ENCODE measurements around the gene TTLL7. TPM values are rescaled to one million over a fixed set of nuclear protein-coding genes. Genes with fewer than 3 reads are reported as not detected.

Gene TTLL7
- total and polyA plus RNA-seq, 2 experiments from 2014 or later: 4.1 to 6.7 TPM

DNA sequence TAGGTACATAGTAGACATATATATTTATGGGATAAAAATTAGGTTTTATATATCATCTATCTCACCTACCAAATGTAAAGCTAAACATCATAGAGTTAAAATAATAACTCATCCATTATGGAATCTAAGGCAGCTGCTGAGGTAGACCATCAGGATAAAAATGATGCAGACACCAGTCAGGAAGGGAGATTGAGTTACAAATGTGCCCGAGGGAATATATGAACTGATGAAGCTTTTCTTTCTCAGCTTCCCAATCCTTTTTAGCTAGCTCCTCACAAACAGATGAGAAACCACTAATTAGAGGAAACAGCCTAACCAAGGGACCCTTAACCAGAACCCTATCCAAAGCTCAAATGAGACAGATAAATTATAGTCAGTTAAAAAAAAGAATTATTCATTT lies 20.9 kb downstream of the TTLL7 start:
- no peak overlapping the region for H2AFZ ChIP-seq
- H3K79me2 ChIP-seq (replicated peaks; ENCODE audit: insufficient read depth): no peaks in the 10 kb centered on the region
- no peaks in the 10 kb centered on the region for H3K4me1 Mint-ChIP-seq
- ATAC-seq (no peak), DNase-seq (ENCODE audit: low spot score) (no peak)
- H3K9me2 ChIP-seq (ENCODE audit: insufficient read depth): no peaks in the 10 kb centered on the region
- no peak overlapping the region for H3K4me3 Mint-ChIP-seq
- H3K27ac ChIP-seq (ENCODE audit: low read depth): no peak overlapping the region
- no peaks in the 10 kb centered on the region for H3K27me3 ChIP-seq (ENCODE audit: insufficient read depth)
- H3K4me3 ChIP-seq: no peak overlapping the region
- no peak overlapping the region for H3K4me2 ChIP-seq
- H3K36me3 Mint-ChIP-seq (ENCODE audit: low read depth): no peaks in the 10 kb centered on the region
- H3K27me3 Mint-ChIP-seq (ENCODE audit: insufficient read depth, low read depth, poor library complexity): no peaks in the 10 kb centered on the region
- no peaks in the 10 kb centered on the region for H4K20me1 ChIP-seq (replicated peaks; ENCODE audit: insufficient read depth)
- no peak overlapping the region for H3K27ac Mint-ChIP-seq
- no peaks in the 10 kb centered on the region for H3K36me3 ChIP-seq (ENCODE audit: insufficient read depth)
- TF ChIP-seq POLR2AphosphoS5 (IDR thresholded peaks at IDR 0.05; ENCODE audit: low read depth): no peak
- no peak for TF ChIP-seq JUNB (IDR thresholded peaks at IDR 0.05; ENCODE audit: unreplicated experiment)
- no peak for TF ChIP-seq CREB1 (CRISPR knock-in tag; IDR thresholded peaks at IDR 0.05; ENCODE audit: low read depth)
- TF ChIP-seq, protein P1, sequence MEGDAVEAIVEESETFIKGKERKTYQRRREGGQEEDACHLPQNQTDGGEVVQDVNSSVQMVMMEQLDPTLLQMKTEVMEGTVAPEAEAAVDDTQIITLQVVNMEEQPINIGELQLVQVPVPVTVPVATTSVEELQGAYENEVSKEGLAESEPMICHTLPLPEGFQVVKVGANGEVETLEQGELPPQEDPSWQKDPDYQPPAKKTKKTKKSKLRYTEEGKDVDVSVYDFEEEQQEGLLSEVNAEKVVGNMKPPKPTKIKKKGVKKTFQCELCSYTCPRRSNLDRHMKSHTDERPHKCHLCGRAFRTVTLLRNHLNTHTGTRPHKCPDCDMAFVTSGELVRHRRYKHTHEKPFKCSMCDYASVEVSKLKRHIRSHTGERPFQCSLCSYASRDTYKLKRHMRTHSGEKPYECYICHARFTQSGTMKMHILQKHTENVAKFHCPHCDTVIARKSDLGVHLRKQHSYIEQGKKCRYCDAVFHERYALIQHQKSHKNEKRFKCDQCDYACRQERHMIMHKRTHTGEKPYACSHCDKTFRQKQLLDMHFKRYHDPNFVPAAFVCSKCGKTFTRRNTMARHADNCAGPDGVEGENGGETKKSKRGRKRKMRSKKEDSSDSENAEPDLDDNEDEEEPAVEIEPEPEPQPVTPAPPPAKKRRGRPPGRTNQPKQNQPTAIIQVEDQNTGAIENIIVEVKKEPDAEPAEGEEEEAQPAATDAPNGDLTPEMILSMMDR (conservative IDR thresholded peaks at IDR 0.05; ENCODE audit: low read depth in 2 of 2): no peak
- TF ChIP-seq, protein P2, sequence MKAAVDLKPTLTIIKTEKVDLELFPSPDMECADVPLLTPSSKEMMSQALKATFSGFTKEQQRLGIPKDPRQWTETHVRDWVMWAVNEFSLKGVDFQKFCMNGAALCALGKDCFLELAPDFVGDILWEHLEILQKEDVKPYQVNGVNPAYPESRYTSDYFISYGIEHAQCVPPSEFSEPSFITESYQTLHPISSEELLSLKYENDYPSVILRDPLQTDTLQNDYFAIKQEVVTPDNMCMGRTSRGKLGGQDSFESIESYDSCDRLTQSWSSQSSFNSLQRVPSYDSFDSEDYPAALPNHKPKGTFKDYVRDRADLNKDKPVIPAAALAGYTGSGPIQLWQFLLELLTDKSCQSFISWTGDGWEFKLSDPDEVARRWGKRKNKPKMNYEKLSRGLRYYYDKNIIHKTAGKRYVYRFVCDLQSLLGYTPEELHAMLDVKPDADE (IDR thresholded peaks at IDR 0.05): no peak
- TF ChIP-seq EZH2phosphoT487 (IDR thresholded peaks at IDR 0.05; ENCODE audit: unreplicated experiment): no peak
- no peak for TF ChIP-seq EZH2 (IDR thresholded peaks at IDR 0.05; ENCODE audit: low read depth, unreplicated experiment)
- TF ChIP-seq, protein P3, sequence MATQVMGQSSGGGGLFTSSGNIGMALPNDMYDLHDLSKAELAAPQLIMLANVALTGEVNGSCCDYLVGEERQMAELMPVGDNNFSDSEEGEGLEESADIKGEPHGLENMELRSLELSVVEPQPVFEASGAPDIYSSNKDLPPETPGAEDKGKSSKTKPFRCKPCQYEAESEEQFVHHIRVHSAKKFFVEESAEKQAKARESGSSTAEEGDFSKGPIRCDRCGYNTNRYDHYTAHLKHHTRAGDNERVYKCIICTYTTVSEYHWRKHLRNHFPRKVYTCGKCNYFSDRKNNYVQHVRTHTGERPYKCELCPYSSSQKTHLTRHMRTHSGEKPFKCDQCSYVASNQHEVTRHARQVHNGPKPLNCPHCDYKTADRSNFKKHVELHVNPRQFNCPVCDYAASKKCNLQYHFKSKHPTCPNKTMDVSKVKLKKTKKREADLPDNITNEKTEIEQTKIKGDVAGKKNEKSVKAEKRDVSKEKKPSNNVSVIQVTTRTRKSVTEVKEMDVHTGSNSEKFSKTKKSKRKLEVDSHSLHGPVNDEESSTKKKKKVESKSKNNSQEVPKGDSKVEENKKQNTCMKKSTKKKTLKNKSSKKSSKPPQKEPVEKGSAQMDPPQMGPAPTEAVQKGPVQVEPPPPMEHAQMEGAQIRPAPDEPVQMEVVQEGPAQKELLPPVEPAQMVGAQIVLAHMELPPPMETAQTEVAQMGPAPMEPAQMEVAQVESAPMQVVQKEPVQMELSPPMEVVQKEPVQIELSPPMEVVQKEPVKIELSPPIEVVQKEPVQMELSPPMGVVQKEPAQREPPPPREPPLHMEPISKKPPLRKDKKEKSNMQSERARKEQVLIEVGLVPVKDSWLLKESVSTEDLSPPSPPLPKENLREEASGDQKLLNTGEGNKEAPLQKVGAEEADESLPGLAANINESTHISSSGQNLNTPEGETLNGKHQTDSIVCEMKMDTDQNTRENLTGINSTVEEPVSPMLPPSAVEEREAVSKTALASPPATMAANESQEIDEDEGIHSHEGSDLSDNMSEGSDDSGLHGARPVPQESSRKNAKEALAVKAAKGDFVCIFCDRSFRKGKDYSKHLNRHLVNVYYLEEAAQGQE (IDR thresholded peaks at IDR 0.05; ENCODE audit: unreplicated experiment): no peak
- TF ChIP-seq NANOG (IDR thresholded peaks at IDR 0.05; ENCODE audit: borderline replicate concordance): no peak
- TF ChIP-seq, protein P4, sequence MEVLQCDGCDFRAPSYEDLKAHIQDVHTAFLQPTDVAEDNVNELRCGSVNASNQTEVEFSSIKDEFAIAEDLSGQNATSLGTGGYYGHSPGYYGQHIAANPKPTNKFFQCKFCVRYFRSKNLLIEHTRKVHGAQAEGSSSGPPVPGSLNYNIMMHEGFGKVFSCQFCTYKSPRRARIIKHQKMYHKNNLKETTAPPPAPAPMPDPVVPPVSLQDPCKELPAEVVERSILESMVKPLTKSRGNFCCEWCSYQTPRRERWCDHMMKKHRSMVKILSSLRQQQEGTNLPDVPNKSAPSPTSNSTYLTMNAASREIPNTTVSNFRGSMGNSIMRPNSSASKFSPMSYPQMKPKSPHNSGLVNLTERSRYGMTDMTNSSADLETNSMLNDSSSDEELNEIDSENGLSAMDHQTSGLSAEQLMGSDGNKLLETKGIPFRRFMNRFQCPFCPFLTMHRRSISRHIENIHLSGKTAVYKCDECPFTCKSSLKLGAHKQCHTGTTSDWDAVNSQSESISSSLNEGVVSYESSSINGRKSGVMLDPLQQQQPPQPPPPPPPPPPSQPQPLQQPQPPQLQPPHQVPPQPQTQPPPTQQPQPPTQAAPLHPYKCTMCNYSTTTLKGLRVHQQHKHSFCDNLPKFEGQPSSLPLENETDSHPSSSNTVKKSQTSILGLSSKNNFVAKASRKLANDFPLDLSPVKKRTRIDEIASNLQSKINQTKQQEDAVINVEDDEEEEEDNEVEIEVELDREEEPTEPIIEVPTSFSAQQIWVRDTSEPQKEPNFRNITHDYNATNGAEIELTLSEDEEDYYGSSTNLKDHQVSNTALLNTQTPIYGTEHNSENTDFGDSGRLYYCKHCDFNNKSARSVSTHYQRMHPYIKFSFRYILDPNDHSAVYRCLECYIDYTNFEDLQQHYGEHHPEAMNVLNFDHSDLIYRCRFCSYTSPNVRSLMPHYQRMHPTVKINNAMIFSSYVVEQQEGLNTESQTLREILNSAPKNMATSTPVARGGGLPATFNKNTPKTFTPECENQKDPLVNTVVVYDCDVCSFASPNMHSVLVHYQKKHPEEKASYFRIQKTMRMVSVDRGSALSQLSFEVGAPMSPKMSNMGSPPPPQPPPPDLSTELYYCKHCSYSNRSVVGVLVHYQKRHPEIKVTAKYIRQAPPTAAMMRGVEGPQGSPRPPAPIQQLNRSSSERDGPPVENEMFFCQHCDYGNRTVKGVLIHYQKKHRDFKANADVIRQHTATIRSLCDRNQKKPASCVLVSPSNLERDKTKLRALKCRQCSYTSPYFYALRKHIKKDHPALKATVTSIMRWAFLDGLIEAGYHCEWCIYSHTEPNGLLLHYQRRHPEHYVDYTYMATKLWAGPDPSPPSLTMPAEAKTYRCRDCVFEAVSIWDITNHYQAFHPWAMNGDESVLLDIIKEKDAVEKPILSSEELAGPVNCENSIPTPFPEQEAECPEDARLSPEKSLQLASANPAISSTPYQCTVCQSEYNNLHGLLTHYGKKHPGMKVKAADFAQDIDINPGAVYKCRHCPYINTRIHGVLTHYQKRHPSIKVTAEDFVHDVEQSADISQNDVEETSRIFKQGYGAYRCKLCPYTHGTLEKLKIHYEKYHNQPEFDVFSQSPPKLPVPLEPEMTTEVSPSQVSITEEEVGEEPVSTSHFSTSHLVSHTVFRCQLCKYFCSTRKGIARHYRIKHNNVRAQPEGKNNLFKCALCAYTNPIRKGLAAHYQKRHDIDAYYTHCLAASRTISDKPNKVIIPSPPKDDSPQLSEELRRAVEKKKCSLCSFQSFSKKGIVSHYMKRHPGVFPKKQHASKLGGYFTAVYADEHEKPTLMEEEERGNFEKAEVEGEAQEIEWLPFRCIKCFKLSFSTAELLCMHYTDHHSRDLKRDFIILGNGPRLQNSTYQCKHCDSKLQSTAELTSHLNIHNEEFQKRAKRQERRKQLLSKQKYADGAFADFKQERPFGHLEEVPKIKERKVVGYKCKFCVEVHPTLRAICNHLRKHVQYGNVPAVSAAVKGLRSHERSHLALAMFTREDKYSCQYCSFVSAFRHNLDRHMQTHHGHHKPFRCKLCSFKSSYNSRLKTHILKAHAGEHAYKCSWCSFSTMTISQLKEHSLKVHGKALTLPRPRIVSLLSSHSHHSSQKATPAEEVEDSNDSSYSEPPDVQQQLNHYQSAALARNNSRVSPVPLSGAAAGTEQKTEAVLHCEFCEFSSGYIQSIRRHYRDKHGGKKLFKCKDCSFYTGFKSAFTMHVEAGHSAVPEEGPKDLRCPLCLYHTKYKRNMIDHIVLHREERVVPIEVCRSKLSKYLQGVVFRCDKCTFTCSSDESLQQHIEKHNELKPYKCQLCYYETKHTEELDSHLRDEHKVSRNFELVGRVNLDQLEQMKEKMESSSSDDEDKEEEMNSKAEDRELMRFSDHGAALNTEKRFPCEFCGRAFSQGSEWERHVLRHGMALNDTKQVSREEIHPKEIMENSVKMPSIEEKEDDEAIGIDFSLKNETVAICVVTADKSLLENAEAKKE (CRISPR knock-in tag; IDR thresholded peaks at IDR 0.05): no peak
- TF ChIP-seq ZNF331 (CRISPR knock-in tag; IDR thresholded peaks at IDR 0.05; ENCODE audit: low read depth): no peak
- no peak for TF ChIP-seq STAT1 (IDR thresholded peaks at IDR 0.05; ENCODE audit: unreplicated experiment)
- H3K4me1 ChIP-seq (ENCODE audit: insufficient read depth): no peaks in the 10 kb centered on the region
- peaks cover 3% of the 10 kb centered on the region; the same call in 1 of the 3 replicates for H3K9me3 Mint-ChIP-seq
- H3F3A ChIP-seq (replicated peaks; ENCODE audit: low read depth): no peaks in the 10 kb centered on the region

Measured in GM23338 (cell line).